HG02852 (cell line): ENCODE measurements around the gene DBT.
"Not testable (repeated sequence)": the region's sequence is repeated elsewhere in the genome, so short reads cannot be mapped to it uniquely, and the experiment has no call there.

ENCODE experiments used
- ATAC-seq: cut with Tn5 transposase; IDR thresholded peaks from one replicate; pipeline ENCODE4 v1.9.1; 2021; ENCODE audit warnings: mild to moderate bottlenecking, moderate library complexity; ENCODE audit not compliant: unreplicated experiment

The DBT gene

GRCh38 chr1:100202703-100203102 lies 46.9 kb downstream of the DBT start:
- ATAC-seq: not testable (repeated sequence)

- not testable (repeated sequence) for ATAC-seq
Observed at GRCh38 chr1:100200060-100200459, 49.6 kb downstream of the DBT start.

- ATAC-seq: no peak
Observed at GRCh38 chr1:100198596-100198995, 51.0 kb downstream of the DBT start.

GRCh38 chr1:100188617-100189016 lies 61.0 kb downstream of the DBT start:
- peak; percentile 53 for ATAC-seq

- ATAC-seq: no peak
Observed at GRCh38 chr1:100187912-100188311, 61.7 kb downstream of the DBT start.

GRCh38 chr1:100184536-100184935 lies 65.1 kb downstream of the DBT start:
- peak; percentile 74 for ATAC-seq

GRCh38 chr1:100183370-100183769 lies 66.3 kb downstream of the DBT start:
- no peak for ATAC-seq

- no peak for ATAC-seq
Observed at GRCh38 chr1:100178091-100178490, 71.5 kb downstream of the DBT start, which contains the start of gene LRRC39. Gene LRRC39 (minus strand): TSS chr1:100178256. CDS start chr1:100168516, 9,740 bp downstream.

GRCh38 chr1:100177295-100178041 lies 72.2 kb downstream of the DBT start:
- ATAC-seq: no peak

- no peak for ATAC-seq
Observed at GRCh38 chr1:100168051-100168450, 81.6 kb downstream of the DBT start.

GRCh38 chr1:100164702-100165101 lies 84.9 kb downstream of the DBT start:
- ATAC-seq: no peak

- no peak for ATAC-seq
Observed at GRCh38 chr1:100164216-100164615, 85.4 kb downstream of the DBT start.

GRCh38 chr1:100162881-100163280 lies 86.8 kb downstream of the DBT start:
- ATAC-seq: no peak

- no peak for ATAC-seq
Observed at GRCh38 chr1:100152271-100152670, 97.4 kb downstream of the DBT start.

- ATAC-seq: no peak
Observed at GRCh38 chr1:100151679-100152078, 98.0 kb downstream of the DBT start.

GRCh38 chr1:100147875-100148274 lies 101.8 kb downstream of the DBT start:
- ATAC-seq: no peak

GRCh38 chr1:100146958-100147357 lies 102.7 kb downstream of the DBT start:
- no peak for ATAC-seq

- no peak for ATAC-seq
Observed at GRCh38 chr1:100145116-100145515, 104.5 kb downstream of the DBT start.

GRCh38 chr1:100142343-100142742 lies 107.3 kb downstream of the DBT start:
- no peak for ATAC-seq

GRCh38 chr1:100141192-100141591 lies 108.4 kb downstream of the DBT start:
- ATAC-seq: no peak

- no peak for ATAC-seq
Observed at GRCh38 chr1:100137602-100138001, 112.0 kb downstream of the DBT start.
